A673 (cell line): ENCODE data around the gene KIAA1549. TPM values are rescaled to one million over a fixed set of nuclear protein-coding genes. Genes with fewer than 3 reads are reported as not detected.

Experiments
- BruUV-seq: library from RNA; stranded (reverse); fragments of 400-500 nt; replicated peaks from 2 replicates; lab custom pipeline; 2021; lab: Mats Ljungman, UMichigan
- CTCF ChIA-PET: fragments of 300-600 bp; sonication (Branson Sonifier 250); formaldehyde crosslinking; loops from one replicate; lab custom pipeline; 2022; ENCODE audit warnings: antibody characterized with exemption; lab: Charles Lee
- POLR2A ChIA-PET: fragments of 300-600 bp; sonication (Branson Sonifier 250); formaldehyde crosslinking; loops from one replicate; lab custom pipeline; 2022; ENCODE audit warnings: antibody characterized with exemption; ENCODE audit not compliant: low non-redundant PET; lab: Charles Lee
- DNase-seq: peaks from one replicate; pipeline ENCODE4 v3.0.0-alpha.2; 2015; ENCODE audit warnings: low spot score
- H3K27ac ChIP-seq: fragments of 200-600 bp; sonication (generic); 2 replicates; pipeline ENCODE4 v1.5.1; 2016; ENCODE audit warnings: mixed run types, low read depth, mild to moderate bottlenecking, mixed read lengths, antibody characterized with exemption, low read length; ENCODE audit not compliant: poor library complexity, severe bottlenecking
- H3K27me3 ChIP-seq: fragments of 200-600 bp; sonication (generic); replicated peaks from 2 replicates; pipeline ENCODE4 v1.6.1; 2017; ENCODE audit warnings: mixed run types, low read depth, mild to moderate bottlenecking, mixed read lengths, antibody characterized with exemption, low read length; ENCODE audit not compliant: insufficient read depth, poor library complexity
- H3K36me3 ChIP-seq: fragments of 200-600 bp; sonication (generic); 2 replicates; pipeline ENCODE4 v1.6.1; 2016; ENCODE audit warnings: mixed run types, mild to moderate bottlenecking, mixed read lengths, antibody characterized with exemption, low read length; ENCODE audit not compliant: insufficient read depth, poor library complexity, severe bottlenecking
- H3K4me1 ChIP-seq: fragments of 200-600 bp; sonication (generic); 2 replicates; pipeline ENCODE4 v1.6.1; 2017; ENCODE audit warnings: mixed run types, mild to moderate bottlenecking, mixed read lengths, antibody characterized with exemption, low read length; ENCODE audit not compliant: insufficient read depth, poor library complexity, severe bottlenecking
- H3K4me3 ChIP-seq: fragments of 200-600 bp; sonication (generic); 2 replicates; pipeline ENCODE4 v1.5.1; 2016; ENCODE audit warnings: low read depth, mixed run types, mild to moderate bottlenecking, mixed read lengths, low read length; ENCODE audit not compliant: poor library complexity, severe bottlenecking
- H3K9me3 ChIP-seq: fragments of 200-600 bp; sonication (generic); 2 replicates; pipeline ENCODE4 v1.6.1; 2016; ENCODE audit warnings: mixed run types, low read depth, mild to moderate bottlenecking, mixed read lengths, antibody characterized with exemption, low read length; ENCODE audit not compliant: poor library complexity, severe bottlenecking
- EZH2 ChIP-seq: fragments of 200-600 bp; sonication (generic); IDR thresholded peaks from 2 replicates; pipeline ENCODE4 v1.6.1; 2017; ENCODE audit warnings: borderline replicate concordance, low read depth, mild to moderate bottlenecking, mixed read lengths, antibody characterized with exemption, low read length; ENCODE audit not compliant: poor library complexity, severe bottlenecking
- intact Hi-C: fragments of 100-400 bp; cut with micrococcal nuclease; formaldehyde crosslinking; loops from one replicate; pipeline ENCODE4 v1.10.0; 2022; ENCODE audit not compliant: unreplicated experiment
- total RNA-seq: library from RNA; stranded (reverse); gene quantifications from 2 replicates; pipeline ENCODE4 v1.2.3, GENCODE V29; 2021
- TF ChIP-seq, protein P1 (sequence below): fragments of 300-800, 200-600 bp; sonication (generic); conservative IDR thresholded peaks from 2 replicates; pipeline ENCODE4 v1.5.1; 2017; ENCODE audit warnings: low read depth, mild to moderate bottlenecking, antibody characterized with exemption, low read length, moderate library complexity, mixed read lengths

KIAA1549 gene
- total RNA-seq, 1 experiment from 2014 or later: 2.5 TPM

DNA sequence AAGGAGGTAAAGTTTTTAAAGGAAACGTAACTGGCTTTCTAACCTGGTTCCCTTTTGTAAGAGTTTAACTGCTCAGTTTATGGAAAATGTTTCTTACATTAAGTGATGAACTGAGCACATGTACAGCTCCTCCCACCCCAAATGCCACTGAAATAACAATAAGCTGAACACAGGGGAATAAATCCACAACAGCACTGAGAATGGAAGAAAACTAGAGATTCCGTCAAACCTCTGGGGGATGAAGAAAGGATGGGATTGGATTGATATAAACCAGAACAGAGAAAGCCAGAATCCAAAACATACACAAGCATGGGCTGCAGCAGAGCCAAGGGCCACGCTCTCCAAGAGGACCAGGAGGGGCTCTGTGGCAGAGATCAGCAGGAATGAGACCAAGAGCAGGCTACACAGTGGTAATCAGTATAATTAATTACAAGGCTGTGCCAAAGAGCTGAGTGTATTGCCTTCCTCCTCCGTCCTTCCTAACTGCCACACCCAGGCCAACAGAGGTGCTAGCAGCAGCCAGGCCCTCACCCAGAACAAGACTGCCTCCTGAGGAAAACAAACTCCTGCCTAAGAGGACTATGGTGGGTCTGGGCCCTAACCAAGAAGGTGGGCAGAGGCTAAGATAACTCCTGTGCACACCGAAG is 73.9 kb downstream of the KIAA1549 start:
- Histone ChIP-seq H3K9me3 (no peaks in the 10 kb centered on the region), H3K27ac (no peak overlapping the region), H3K36me3 (no peaks in the 10 kb centered on the region), H3K27me3 (no peaks in the 10 kb centered on the region), H3K4me3 (no peak overlapping the region), H3K4me1 (no peaks in the 10 kb centered on the region)
- CTCF ChIA-PET: interaction anchor here (1.4 kb wide), 1 partner anchor 21 kb away, joined by 3 read pairs; no protein-coding TSS in a partner anchor
- TF ChIP-seq EZH2: no peak
- TF ChIP-seq, protein P1, sequence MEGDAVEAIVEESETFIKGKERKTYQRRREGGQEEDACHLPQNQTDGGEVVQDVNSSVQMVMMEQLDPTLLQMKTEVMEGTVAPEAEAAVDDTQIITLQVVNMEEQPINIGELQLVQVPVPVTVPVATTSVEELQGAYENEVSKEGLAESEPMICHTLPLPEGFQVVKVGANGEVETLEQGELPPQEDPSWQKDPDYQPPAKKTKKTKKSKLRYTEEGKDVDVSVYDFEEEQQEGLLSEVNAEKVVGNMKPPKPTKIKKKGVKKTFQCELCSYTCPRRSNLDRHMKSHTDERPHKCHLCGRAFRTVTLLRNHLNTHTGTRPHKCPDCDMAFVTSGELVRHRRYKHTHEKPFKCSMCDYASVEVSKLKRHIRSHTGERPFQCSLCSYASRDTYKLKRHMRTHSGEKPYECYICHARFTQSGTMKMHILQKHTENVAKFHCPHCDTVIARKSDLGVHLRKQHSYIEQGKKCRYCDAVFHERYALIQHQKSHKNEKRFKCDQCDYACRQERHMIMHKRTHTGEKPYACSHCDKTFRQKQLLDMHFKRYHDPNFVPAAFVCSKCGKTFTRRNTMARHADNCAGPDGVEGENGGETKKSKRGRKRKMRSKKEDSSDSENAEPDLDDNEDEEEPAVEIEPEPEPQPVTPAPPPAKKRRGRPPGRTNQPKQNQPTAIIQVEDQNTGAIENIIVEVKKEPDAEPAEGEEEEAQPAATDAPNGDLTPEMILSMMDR: no peak
- POLR2A ChIA-PET: interaction anchor here (0.6 kb wide), 1 partner anchor 23 kb away, joined by 4 read pairs; no protein-coding TSS in a partner anchor
- no TSS peak for BruUV-seq
- no peak for DNase-seq
- intact Hi-C loops: no loop called here

DNA sequence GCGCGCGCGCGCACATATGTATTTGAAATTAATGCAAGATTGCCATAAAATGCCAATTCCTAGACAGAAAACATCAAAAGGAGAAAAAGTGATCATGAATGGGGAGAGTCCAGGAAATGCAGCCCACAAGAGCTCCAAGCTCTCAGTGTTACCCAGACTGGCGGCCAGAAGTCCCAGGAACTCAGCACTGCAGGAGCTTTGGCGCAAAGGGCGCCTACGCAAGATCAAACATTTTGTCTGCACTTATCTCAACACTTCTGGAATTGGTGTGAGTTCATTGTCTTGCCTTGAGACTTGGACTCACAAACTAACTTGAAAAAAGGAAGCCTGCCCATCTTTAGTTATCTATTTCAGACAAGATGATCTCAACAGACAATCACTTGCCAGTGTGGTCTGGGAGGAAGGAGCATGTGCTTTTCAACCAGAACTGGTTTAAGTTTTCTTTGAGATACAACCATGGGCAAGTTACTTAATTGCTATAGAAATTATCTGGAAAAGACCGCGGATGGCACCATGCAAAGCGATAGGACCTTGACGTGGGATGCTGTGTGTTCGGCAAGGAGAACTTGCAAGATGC is 77.2 kb downstream of the KIAA1549 start:
- intact Hi-C loops: no loop called here
- CTCF ChIA-PET: no interaction called here
- no peaks in the 10 kb centered on the region for H3K9me3 ChIP-seq
- TF ChIP-seq, protein P1: no peak
- TF ChIP-seq EZH2: no peak
- H3K36me3 ChIP-seq: no peaks in the 10 kb centered on the region
- no peak overlapping the region for H3K27ac ChIP-seq
- H3K4me1 ChIP-seq: no peaks in the 10 kb centered on the region
- no peaks in the 10 kb centered on the region for H3K27me3 ChIP-seq
- POLR2A ChIA-PET: no interaction called here
- no peak for DNase-seq
- no peak overlapping the region for H3K4me3 ChIP-seq
- no TSS peak for BruUV-seq

DNA sequence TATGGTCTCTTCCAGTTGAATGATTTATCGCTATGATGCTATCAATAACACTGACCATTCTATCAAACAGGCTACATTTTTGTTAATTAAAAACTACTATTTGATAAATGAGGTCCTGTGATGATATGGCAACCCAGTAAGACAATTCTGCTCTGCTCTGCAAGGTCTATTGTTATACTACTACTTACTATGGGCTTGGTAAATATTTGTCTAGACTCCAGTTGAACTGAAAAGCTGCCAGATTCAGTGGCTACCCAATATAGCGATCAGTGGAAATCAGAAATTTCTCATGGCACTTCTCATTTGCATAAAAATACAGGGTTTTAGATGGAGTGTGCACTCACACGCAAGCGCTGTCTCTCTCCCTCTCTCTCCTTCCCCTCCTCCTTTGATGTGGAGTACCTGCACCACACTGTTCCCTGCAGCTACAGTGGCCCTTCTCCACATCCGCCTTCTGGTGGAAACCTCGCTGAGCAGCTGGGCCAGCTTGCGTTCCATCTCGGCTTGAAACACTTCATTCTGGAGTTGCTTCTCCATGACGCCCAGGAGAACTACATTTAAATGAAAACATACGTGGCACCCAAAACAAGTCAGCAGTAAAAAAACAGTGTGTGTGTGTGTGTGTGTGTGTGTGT is 77.9 kb downstream of the KIAA1549 start:
- DNase-seq: no peak
- H3K4me3 ChIP-seq: no peak overlapping the region
- H3K27me3 ChIP-seq: no peaks in the 10 kb centered on the region
- H3K4me1 ChIP-seq: no peaks in the 10 kb centered on the region
- no TSS peak for BruUV-seq
- POLR2A ChIA-PET: no interaction called here
- no peak for TF ChIP-seq EZH2
- no peaks in the 10 kb centered on the region for H3K9me3 ChIP-seq
- intact Hi-C loops: no loop called here
- no peaks in the 10 kb centered on the region for H3K36me3 ChIP-seq
- CTCF ChIA-PET: no interaction called here
- H3K27ac ChIP-seq: no peak overlapping the region
